Stimulated activated CD4-positive, alpha-beta T cell treated with anti-CD3 and anti-CD28 coated beads, Interleukin-1b, Interleukin-23, amount 100 ng/mL, for 48 hours (primary cell): Measurements from ENCODE around the gene LINGO1.

Experiments
- DNase-seq: peaks from one replicate; pipeline ENCODE4 v3.0.0-alpha.2; 2020

Gene LINGO1

DNA sequence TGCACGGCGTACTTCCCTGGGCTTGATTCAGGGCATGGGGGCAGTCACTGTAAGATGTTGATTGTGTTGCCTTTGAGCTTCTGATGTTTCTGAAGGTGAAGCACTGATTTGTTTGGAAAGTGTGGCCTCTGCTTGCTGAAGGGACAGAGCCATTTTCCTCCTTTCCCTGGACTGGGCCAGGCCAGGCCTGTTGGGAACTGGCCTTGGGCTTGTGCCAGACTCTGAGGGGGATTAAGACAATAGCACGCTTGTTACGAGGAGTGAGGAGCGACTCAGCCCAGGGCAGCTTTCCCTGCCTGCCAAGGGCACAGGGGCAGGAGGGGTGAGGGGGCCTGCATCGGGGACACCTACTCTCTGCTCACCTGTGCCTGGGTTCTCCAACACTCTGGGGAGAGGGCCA lies 42.9 kb downstream of the LINGO1 start:
- DNase-seq: no peak

DNA sequence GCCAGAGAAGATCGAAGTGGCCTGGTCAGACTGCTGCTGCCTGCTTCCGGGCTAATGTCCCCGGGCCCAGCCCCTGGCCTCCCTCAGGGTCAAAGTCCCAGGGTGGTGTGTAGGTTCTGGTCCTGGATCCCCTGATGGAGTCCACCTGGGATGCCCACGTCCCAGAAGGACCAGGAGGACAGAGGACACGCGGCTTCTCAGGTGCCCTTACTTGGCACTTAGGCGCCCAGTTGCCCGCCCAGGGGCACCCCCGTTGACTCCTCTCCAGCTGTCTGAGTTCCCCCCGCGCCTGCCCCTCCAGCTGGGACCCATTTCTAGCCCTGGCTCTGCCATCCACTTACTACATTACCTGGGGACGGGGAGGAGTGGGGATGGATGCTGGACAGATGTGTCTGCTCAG lies 44.6 kb downstream of the LINGO1 start:
- DNase-seq: no peak

DNA sequence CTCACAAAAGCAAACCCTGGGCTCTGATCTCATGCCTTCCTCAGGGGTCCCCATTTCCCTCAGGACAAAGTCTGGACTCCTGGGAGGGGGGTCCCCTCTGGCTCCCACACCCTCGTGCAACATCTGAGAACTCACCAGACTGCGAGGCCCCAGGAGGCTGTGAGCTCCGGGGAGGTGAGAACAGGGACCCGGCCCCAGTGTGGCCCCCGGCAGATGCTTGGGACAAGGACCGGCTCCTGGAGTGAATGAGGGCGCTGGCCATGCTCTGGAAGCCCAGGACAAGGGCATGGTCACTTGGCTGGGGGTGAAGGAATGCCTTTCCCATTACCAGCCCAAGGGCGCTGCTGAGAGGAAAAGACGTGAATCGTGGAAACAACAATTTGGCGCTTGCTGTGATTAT lies 48.0 kb downstream of the LINGO1 start:
- DNase-seq: no peak

- DNase-seq: no peak
These were observed 48.5 kb downstream of the LINGO1 start for GRCh38 chr15:77584201-77584600.

DNA sequence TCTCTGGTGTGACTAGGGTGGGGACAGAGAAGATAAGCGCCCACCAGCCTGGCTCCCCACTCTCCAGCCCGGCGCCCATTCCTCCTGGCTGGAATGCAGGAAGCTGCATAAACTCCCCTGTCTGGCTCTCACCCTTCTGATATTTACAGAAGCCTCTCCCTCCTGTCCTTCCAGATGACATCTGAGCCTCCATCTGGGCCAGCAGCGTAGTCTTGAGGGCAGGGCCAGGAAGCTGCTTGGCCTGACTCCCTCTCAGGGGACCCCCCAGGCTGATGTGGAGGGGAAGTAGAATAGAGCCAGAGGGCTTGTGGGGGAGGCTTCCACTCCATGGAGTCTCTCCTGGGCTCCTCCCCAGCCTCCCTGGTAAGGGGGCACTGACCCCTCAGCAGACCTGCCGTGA lies 49.9 kb downstream of the LINGO1 start:
- no peak for DNase-seq

- no peak for DNase-seq
These were observed 50.7 kb downstream of the LINGO1 start for GRCh38 chr15:77581896-77582569.

GRCh38 chr15:77580996-77581682 lies 51.6 kb downstream of the LINGO1 start:
- DNase-seq: no peak

- DNase-seq: no peak
These were observed 53.1 kb downstream of the LINGO1 start for GRCh38 chr15:77579498-77580188.

- no peak for DNase-seq
These were observed 53.9 kb downstream of the LINGO1 start for GRCh38 chr15:77578641-77579372.

DNA sequence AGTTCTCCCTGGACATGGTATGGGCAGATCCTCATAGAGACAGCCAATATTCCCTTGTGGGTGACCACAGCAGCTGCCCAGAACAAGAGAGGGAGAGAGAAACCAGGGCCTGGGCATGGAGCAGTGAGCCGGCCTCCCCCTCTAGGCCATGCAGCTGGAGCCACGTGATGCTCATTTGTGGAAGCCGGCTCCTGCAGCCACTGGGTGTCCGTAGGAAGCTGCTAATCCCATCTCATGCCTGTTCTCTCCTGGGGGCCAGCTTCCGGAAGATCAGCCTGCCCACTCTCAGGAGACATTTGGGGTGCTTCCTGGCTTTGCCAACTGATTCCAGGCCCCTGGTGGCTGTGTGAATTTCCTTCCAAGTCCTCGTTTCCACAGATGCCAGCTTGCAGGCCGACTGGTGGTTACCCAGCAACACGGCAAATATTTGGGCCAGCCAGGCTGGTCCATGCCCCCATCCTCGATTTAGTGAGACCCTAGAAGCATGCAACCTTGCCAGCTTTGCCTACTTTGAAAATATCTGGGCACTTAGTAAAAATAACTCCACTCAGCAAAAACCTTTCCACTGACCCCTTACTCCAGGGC lies 55.3 kb downstream of the LINGO1 start:
- DNase-seq: no peak

DNA sequence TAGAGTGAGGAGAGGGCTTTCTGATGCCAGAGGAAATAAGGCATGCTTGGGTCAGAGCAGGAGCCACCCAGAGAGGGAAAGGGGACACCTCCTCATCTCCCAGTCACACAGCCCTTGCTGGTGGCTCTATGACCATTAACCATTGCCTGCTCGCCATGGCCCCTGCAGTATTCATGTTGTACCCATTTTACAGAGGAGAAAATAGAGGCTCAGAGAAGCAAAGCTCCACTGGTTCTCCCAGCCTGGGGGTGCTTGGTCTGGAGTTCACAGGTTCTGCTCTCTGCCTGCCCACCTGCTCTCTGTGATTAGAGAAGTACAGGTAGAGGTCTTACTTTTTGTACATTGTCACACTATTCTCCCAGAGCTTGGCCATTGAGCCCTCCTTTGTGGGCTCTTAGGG lies 56.2 kb downstream of the LINGO1 start:
- DNase-seq: no peak

- no peak for DNase-seq
These were observed 57.3 kb downstream of the LINGO1 start for GRCh38 chr15:77575203-77575934.

GRCh38 chr15:77574521-77575202 lies 58.0 kb downstream of the LINGO1 start:
- no peak for DNase-seq

DNA sequence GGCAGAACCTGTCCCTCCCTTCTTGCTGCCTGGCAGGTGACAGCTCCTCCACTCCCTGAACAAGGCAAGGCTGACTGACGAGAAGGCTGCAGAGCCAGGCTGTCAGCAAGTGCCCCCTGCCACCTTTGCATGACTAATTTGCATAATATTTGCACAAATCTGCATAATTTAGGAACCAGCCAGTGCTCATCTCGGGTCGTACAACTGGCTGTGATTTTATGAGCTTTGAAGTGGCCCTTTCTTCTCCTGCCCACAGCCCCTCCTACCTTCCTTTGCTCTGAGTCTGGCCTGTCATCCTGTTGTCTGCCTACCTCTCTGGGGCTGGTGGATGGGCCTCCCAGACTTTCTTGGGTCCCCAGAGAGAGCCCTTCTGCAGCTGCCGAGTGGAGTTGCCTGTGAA lies 58.9 kb downstream of the LINGO1 start:
- no peak for DNase-seq

DNA sequence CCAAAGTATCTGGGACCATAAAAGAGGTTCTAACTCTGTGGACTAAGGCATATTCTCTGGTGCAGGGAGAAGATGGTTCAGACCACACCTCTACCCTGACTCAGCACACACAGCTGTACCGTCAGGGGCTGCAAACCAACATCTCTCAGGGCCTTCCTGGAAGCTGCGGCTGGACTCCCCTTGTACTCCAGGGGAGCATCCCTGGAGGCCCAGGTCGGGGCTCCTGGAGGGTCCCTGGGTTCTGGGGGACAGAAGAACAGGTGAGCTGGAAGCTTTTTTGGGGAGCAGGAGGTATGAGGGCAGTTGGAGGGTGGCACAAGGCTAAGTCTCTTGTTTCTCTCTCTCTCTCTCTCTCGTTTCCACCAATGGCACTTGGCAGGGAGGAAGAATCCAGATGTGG lies 60.5 kb downstream of the LINGO1 start:
- DNase-seq: no peak

GRCh38 chr15:77571741-77572140 lies 61.0 kb downstream of the LINGO1 start:
- DNase-seq: no peak

- DNase-seq: no peak
These were observed 61.5 kb downstream of the LINGO1 start for GRCh38 chr15:77571181-77571580.

DNA sequence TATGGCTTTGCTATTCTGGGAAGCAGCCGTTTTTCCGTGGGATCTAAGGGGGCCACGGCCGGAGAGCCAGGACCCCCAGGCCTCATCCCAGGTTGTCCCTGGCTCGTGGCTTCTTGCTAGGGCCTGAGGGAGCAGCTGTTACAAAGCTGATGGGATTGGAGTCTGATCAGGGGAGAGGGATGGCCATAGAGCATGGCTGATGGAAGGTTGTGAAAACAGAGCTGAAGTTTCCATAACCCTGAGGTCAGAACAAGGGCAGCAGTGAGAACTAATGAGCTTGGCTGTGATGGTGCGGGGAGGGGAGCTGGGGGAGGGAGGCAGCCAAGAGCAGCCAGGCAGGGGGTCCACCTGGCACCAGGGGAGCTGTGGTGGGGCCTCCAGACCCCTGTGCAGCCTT lies 63.0 kb downstream of the LINGO1 start:
- no peak for DNase-seq

GRCh38 chr15:77568973-77569728 lies 63.6 kb downstream of the LINGO1 start:
- no peak for DNase-seq

GRCh38 chr15:77568014-77568972 lies 64.4 kb downstream of the LINGO1 start:
- no peak for DNase-seq
